NCI-H748 (cell line): ENCODE measurements around the gene SPAG7.

Experiments used
- DNase-seq: peaks from one replicate; lab custom pipeline; 2025; ENCODE audit not compliant: unreplicated experiment; lab: John Stamatoyannopoulos, UW

Gene SPAG7

DNA sequence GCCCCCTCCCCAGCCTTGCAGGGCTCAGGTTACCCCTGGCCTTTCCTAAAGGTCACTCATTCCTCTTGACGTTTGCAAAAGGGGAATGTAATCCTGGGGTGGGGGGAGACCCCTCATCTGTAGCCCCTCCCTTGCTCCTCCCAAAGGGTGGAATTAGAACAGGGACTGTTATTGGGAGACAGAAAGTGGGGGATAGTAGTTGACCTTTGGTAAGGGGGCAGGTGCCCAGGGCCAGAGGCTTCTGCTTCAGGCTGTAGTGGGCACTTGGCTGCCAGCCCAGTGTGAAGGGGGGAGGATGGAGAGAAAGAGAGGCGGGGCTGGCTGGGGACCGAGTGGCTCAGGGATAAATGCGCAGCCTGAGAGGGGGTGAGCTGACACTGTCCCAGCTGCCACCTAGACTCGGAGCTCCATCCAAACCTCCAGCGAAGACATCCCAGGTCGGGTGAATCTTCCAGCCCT lies 16.8 kb downstream of the SPAG7 start, which contains the start of gene ENO3:
TSS of gene ENO3 (plus strand) at position 374 of the 459 bp plus-strand sequence. CDS start 711 bp downstream, outside the sequence.
- DNase-seq = peak; percentile 57

GRCh38 chr17:4950075-4950745 lies 17.4 kb downstream of the SPAG7 start:
- no peak for DNase-seq

DNA sequence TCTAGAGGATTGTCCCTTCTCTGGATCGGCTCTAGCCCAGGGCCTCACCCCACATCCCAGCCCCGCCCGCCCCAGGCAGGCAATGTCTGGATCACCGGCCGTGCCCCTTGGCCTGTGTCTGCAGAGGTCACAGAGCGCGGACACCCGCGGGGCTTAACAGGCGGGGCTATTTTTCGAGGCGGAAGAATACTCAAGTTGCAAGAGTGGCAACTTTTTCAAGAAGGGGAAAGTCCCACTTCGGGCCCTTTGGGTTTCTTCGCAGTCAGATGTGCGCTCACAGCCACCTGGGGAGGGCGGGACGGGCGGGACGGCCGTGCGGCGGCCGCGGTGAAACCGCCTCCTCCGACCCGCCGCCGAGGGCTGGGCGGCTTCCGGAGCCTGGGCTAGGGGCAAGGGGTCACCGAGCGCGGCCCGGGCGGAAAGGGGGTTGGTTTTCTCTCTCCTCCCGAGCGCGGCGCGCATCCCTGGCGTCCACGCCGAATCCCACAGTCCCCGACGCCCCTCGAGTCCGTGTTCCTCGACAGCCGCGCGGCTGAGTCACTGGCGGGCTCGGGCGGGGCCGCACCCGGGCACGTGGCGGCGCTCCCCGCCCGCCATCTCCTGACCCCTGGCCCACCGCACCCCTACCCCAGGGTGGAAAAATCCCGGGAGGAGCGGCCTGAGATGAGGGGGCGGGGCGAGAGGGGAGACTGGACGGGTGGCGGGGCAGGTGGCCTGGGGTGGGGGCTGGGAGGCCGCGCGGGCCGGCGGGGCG lies 18.1 kb downstream of the SPAG7 start:
- DNase-seq = peak; percentile 88

DNA sequence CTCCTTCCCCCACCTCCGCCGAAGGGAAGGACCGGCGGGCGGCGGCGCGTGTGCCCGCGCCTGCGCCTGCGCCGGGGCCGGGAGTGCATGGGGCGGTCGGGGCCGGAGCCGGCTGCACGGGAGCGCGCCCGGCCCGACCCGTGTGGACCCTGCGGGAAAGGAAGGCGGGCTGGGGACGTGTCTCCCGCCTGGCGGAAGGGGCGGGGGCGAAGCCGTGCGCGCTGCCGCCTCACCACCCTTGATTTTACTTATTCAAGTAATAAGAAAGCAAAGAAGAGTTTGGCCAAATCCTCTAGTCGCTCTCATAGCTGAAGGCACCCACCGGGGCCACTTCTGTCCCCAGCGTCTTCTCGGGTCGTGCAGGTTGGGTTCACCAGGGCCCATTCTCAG lies 18.7 kb downstream of the SPAG7 start:
- peak; percentile 94 for DNase-seq

GRCh38 chr17:4948166-4948930 lies 19.3 kb downstream of the SPAG7 start, which contains the start of gene PFN1:
Gene PFN1, minus strand, starts transcription at chr17:4948530. Its CDS starts 136 bp downstream, at chr17:4948394.
- DNase-seq = peak; percentile 91

DNA sequence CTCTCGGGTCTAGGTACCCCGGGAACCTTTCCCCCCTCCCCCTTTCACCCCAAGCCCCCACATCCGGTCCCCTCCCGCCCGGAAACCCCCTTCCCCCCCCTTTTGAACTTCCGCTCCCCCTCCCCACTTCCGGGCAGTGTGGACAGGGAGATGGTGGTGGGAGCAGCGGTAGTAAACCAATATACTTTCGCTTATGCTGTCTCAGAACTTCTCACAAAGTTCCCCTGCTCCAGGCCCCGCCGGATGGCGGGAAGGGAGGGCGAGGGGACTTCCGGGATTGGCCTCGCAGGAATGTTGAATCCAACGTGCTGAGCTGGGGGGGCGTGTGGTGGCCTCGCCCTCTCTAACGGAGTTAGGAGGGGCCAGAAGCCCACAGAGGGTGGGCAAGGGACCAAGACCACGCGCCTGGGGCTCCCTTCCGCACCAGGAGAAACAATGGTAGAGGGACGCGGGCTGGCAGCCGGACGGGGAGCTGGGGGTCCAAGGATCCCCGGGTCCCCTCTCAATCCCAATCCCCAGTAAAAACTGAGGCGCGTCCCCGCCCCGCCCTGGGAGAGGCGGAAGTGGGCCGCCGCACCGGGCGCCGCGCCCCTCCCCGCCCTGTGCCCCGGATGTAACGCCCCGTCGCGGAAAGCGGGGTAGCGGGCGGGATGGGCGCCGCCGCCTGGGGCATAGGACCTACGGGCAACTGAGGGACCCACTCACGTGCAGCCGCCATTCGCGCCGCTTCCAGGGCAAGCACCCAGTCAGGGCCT lies 20.0 kb downstream of the SPAG7 start:
- DNase-seq = peak; percentile 66

DNA sequence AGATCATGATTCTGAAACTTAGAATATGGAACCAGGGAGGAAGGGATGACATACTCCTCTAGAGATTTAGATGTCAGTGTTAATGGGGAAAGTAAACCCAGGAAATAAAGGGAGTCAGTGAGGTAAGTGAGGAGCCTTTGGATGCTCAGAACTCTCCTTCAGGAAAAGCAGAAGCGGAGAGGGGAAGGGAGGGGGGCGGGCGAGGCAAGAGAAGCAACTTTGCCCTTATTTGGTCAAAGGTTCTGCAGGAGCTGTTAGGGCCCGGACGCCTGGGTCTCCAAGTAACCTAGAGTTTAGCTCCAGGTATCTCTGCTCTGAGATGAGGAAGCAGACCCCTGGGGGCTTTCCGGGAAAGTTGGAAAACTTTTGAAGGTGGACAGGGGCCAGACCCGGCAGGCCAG lies 20.6 kb downstream of the SPAG7 start:
- peak; percentile 56 for DNase-seq

- DNase-seq = no peak
Measured at GRCh38 chr17:4946312-4946976, 21.2 kb downstream of the SPAG7 start.

GRCh38 chr17:4945944-4946280 lies 21.7 kb downstream of the SPAG7 start:
- no peak for DNase-seq

GRCh38 chr17:4945176-4945943 lies 22.3 kb downstream of the SPAG7 start:
- no peak for DNase-seq

DNA sequence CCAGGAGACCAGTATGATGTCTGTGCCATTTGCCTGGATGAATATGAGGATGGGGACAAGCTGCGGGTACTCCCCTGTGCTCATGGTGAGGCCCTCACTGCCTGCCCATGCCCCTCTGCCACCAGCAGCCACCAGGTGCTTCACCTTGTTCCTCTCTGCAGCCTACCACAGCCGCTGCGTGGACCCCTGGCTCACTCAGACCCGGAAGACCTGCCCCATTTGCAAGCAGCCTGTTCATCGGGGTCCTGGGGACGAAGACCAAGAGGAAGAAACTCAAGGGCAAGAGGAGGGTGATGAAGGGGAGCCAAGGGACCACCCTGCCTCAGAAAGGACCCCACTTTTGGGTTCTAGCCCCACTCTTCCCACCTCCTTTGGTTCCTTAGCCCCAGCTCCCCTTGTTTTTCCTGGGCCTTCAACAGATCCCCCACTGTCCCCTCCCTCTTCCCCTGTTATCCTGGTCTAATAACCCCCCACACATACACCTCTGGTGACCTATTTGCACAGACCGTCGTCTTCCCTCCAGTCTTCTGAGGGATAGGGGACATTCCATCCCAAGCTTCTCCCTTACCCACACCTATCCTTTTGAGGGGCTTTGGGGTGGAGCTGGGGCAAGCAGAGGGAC lies 23.0 kb downstream of the SPAG7 start:
- DNase-seq = no peak

GRCh38 chr17:4944163-4944553 lies 23.5 kb downstream of the SPAG7 start:
- DNase-seq = no peak

- DNase-seq = no peak
Measured at GRCh38 chr17:4942760-4943508, 24.7 kb downstream of the SPAG7 start.

- no peak for DNase-seq
Measured at GRCh38 chr17:4941319-4941610, 26.4 kb downstream of the SPAG7 start.

DNA sequence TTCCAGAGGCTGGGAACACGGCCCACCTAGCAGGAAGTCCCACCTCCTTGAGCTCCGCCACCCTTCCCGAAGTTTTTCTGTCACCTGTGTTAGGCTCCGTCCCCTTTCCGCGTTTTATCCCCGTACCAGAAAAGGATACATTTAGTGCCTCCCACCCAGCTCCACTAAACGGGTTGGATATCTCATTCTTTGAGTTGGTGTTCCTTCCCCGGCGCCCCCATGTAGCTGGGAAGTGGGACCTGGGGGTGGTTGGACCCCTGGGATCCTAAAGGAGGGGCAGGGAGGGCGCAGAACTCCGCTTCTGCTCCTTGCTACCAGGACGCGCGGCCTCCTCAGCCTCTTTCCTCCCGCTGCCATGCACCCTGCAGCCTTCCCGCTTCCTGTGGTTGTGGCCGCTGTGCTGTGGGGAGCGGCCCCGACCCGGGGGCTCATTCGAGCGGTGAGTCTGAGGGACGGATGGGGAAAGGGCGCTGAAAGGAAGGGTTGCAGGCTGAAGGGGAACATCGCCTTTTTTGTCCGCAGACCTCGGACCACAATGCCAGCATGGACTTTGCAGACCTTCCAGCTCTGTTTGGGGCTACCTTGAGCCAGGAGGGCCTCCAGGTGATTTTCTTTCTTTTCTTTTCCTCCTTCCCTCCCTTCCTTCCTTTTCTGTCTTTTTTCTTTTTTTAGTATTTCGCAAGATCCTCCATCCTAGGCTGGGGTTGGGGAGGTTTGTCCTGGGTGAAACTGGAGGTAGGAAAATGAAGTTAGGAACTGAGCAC lies 26.9 kb downstream of the SPAG7 start:
- DNase-seq = no peak

GRCh38 chr17:4939796-4940554 lies 27.6 kb downstream of the SPAG7 start, which contains the start of the genes RNF167 and SLC25A11:
Gene RNF167, plus strand, starts transcription at chr17:4940268. Its CDS starts 642 bp downstream, at chr17:4940910.
Gene SLC25A11, minus strand, starts transcription at chr17:4940046. Its CDS starts 136 bp downstream, at chr17:4939910.
- peak; percentile 100 for DNase-seq

GRCh38 chr17:4939546-4939795 lies 28.1 kb downstream of the SPAG7 start:
- DNase-seq = peak; percentile 62
